ENCODE results near the gene CIDEC. TPM values are rescaled to one million over a fixed set of nuclear protein-coding genes. Genes with fewer than 3 reads are reported as not detected.
A peak's percentile ranks its signal among the peaks of the same experiment; 100 is the strongest.
"Not testable (repeated sequence)": the region's sequence is repeated elsewhere in the genome, so short reads cannot be mapped to it uniquely, and the experiment has no call there.

CIDEC gene
- polyA plus RNA-seq, 1 experiment: 0.09 TPM

- Histone ChIP-seq H3K27me3 (ENCODE audit: control insufficient read depth, insufficient read depth, low read length) (no peaks in the 10 kb centered on the region), H3K4me3 (ENCODE audit: low read depth, low read length) (no peak overlapping the region), H3K36me3 (ENCODE audit: control insufficient read depth, insufficient read depth, low read length) (peaks cover 6% of the 10 kb centered on the region)
- no peak for TF ChIP-seq CTCF (IDR thresholded peaks at IDR 0.05; ENCODE audit: insufficient read depth, low read depth, low read length)
- DNase-seq (ENCODE audit: low read depth): no peak
- CTCF ChIA-PET: no interaction called here
- POLR2A ChIA-PET: no interaction called here
Observed at GRCh38 chr3:9897408-9898372, 17.6 kb upstream of the CIDEC start.

GRCh38 chr3:9896755-9897407 lies 16.8 kb upstream of the CIDEC start:
- CTCF ChIA-PET; H3K27me3 ChIP-seq (ENCODE audit: control insufficient read depth, insufficient read depth, low read length); H3K4me3 ChIP-seq (ENCODE audit: low read depth, low read length); POLR2A ChIA-PET; H3K36me3 ChIP-seq (ENCODE audit: control insufficient read depth, insufficient read depth, low read length); DNase-seq (ENCODE audit: low read depth): not testable (repeated sequence)

GRCh38 chr3:9895715-9896114 lies 15.7 kb upstream of the CIDEC start:
- POLR2A ChIA-PET; H3K36me3 ChIP-seq (ENCODE audit: control insufficient read depth, insufficient read depth, low read length); DNase-seq (ENCODE audit: low read depth); H3K27me3 ChIP-seq (ENCODE audit: control insufficient read depth, insufficient read depth, low read length); H3K4me3 ChIP-seq (ENCODE audit: low read depth, low read length): not testable (repeated sequence)
- CTCF ChIA-PET: interaction anchor here (0.6 kb wide), 1 partner anchor 85 kb away, joined by 3 read pairs; no protein-coding TSS in a partner anchor

- Histone ChIP-seq H3K36me3 (ENCODE audit: control insufficient read depth, insufficient read depth, low read length) (peaks cover 6% of the 10 kb centered on the region), H3K4me3 (ENCODE audit: low read depth, low read length) (no peak overlapping the region), H3K27me3 (ENCODE audit: control insufficient read depth, insufficient read depth, low read length) (no peaks in the 10 kb centered on the region)
- ChIA-PET POLR2A (interaction anchor here (1.0 kb wide), 1 partner anchor 9 kb away, joined by 18 read pairs; the partner anchor contains the start of gene IL17RE), CTCF (interaction anchor here (1.0 to 2.3 kb wide), 4 partner anchors 9 to 44 kb away, joined by 3 to 12 read pairs (median 4); partner anchors contain the start of gene IL17RE)
- DNase-seq (ENCODE audit: low read depth): no peak
- no peak for TF ChIP-seq CTCF (IDR thresholded peaks at IDR 0.05; ENCODE audit: insufficient read depth, low read depth, low read length)
Observed at GRCh38 chr3:9893739-9894138, 13.7 kb upstream of the CIDEC start.

- no peak for TF ChIP-seq CTCF (IDR thresholded peaks at IDR 0.05; ENCODE audit: insufficient read depth, low read depth, low read length)
- no peaks in the 10 kb centered on the region for H3K27me3 ChIP-seq (ENCODE audit: control insufficient read depth, insufficient read depth, low read length)
- peaks cover 6% of the 10 kb centered on the region for H3K36me3 ChIP-seq (ENCODE audit: control insufficient read depth, insufficient read depth, low read length)
- no peak for DNase-seq (ENCODE audit: low read depth)
- CTCF ChIA-PET: interaction anchor here (0.6 to 1.0 kb wide), 4 partner anchors 11 to 85 kb away, joined by 3 to 4 read pairs (median 3); partner anchors contain the start of gene IL17RE
- H3K4me3 ChIP-seq (ENCODE audit: low read depth, low read length): peak overlapping the region; percentile 98
- POLR2A ChIA-PET: interaction anchor here (0.6 kb wide), 1 partner anchor 260 kb away, joined by 5 read pairs; no protein-coding TSS in a partner anchor
Observed at GRCh38 chr3:9891072-9891622, 11.1 kb upstream of the CIDEC start.

Data from BJ (cell line).